HUES6 (cell line): ENCODE measurements around the gene GALNT7.

ENCODE experiments used
- H3K27ac ChIP-seq: 2 replicates; pipeline ENCODE4 v1.7.0; 2013; ENCODE audit warnings: low read depth, mild to moderate bottlenecking, low read length, inconsistent platforms
- H3K27me3 ChIP-seq: 2 replicates; pipeline ENCODE4 v1.6.1; 2013; ENCODE audit warnings: low read length; ENCODE audit not compliant: control insufficient read depth, insufficient read depth
- H3K36me3 ChIP-seq: 2 replicates; pipeline ENCODE4 v1.6.1; 2013; ENCODE audit warnings: low read length; ENCODE audit not compliant: control insufficient read depth, insufficient read depth
- H3K4me1 ChIP-seq: 2 replicates; pipeline ENCODE4 v1.6.1; 2013; ENCODE audit warnings: low read length; ENCODE audit not compliant: control insufficient read depth, insufficient read depth
- H3K4me3 ChIP-seq: 2 replicates; pipeline ENCODE4 v1.5.1; 2013; ENCODE audit warnings: low read depth, low read length
- H3K9ac ChIP-seq: one replicate; pipeline ENCODE4 v1.6.1; 2013; ENCODE audit warnings: mild to moderate bottlenecking, low read length
- H3K9me3 ChIP-seq: 2 replicates; pipeline ENCODE4 v1.6.1; 2013; ENCODE audit warnings: low read depth, low read length; ENCODE audit not compliant: control insufficient read depth, insufficient read depth

The GALNT7 gene

DNA sequence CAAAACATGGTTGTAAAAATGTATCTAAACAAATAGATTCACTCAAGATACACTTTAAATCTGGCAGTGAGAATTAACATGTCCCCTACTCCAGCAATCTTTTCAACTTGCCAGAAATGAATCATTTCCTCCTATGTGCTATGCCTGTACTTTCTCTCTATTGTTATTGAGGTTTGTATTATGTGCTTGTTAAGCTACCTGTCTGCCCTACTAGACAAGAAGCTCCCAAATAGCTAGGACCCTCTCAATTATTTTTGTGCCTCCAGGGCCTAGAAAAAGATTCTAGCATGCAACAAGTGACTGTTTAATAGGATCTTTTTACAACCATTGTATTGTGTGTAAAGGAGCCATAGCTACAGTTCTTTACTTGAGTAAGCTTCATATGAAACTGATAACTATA lies 198.7 kb downstream of the GALNT7 start:
- no peaks in the 10 kb centered on the region for H3K9me3 ChIP-seq
- no peak overlapping the region for H3K4me3 ChIP-seq
- H3K4me1 ChIP-seq, result no peaks in the 10 kb centered on the region
- H3K27ac ChIP-seq, result no peak overlapping the region
- no peaks in the 10 kb centered on the region for H3K27me3 ChIP-seq
- H3K9ac ChIP-seq, result no peak overlapping the region
- no peaks in the 10 kb centered on the region for H3K36me3 ChIP-seq

DNA sequence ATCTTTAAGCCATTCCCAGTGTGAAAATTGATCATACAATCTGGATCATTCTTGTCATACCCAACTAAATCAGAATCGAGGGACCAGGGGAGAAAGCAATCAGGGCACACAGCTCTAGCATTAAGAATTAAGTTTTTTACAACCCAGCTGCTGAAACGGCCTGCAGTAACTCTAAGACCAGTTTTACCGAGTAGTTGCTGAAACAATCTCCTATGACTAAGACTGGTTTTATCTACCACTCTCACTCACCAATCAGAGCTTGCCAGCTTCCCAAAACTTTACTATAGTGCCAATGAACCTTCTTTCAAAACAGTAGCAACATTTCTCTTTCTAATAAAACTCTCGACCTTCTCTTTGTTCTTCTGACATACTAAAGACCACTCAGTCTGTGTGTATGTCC lies 199.3 kb downstream of the GALNT7 start:
- Histone ChIP-seq H3K9me3 (no peaks in the 10 kb centered on the region), H3K27ac (no peak overlapping the region), H3K36me3 (no peaks in the 10 kb centered on the region), H3K4me1 (no peaks in the 10 kb centered on the region), H3K4me3 (no peak overlapping the region), H3K27me3 (no peaks in the 10 kb centered on the region), H3K9ac (no peak overlapping the region)

DNA sequence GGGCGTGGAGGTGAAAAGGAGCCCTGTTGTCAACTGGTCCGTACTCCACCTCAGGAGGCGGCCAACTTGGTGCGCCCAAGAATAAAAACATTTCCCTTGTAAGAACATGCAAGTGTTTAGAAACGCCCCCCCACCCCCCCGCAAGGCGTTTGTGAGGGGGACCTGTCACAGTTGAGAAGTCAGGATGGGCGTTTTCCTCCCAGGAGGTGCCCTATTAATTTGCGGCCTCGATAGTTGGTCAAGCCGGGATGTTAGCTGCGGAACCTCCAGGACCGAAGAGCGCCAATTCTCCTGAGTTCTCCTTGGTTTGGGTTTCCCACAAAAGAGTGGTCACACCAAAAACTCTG lies 201.5 kb downstream of the GALNT7 start:
- no peaks in the 10 kb centered on the region for H3K4me1 ChIP-seq
- peaks cover 4% of the 10 kb centered on the region; the same call in 1 of the 2 replicates for H3K36me3 ChIP-seq
- no peaks in the 10 kb centered on the region for H3K27me3 ChIP-seq
- H3K4me3 ChIP-seq, result peak overlapping the region; percentile 99
- H3K9me3 ChIP-seq, result no peaks in the 10 kb centered on the region
- no peak overlapping the region for H3K27ac ChIP-seq
- H3K9ac ChIP-seq, result peak overlapping the region; percentile 36

GRCh38 chr4:173370477-173371291 lies 202.1 kb downstream of the GALNT7 start, which contains the start of gene SAP30:
TSS of gene SAP30 (plus strand) at chr4:173370954. CDS start at chr4:173371183, 229 bp downstream.
- H3K36me3 ChIP-seq, result peaks cover 4% of the 10 kb centered on the region; the same call in 1 of the 2 replicates
- no peak within 1 kb of the TSS for H3K27ac ChIP-seq
- peak within 1 kb of the TSS; percentile 99 for H3K4me3 ChIP-seq
- peak within 1 kb of the TSS; percentile 77 for H3K9ac ChIP-seq
- no peaks in the 10 kb centered on the region for H3K4me1 ChIP-seq
- no peaks in the 10 kb centered on the region for H3K27me3 ChIP-seq
- H3K9me3 ChIP-seq, result no peaks in the 10 kb centered on the region

- peak overlapping the region; percentile 99 for H3K4me3 ChIP-seq
- H3K27me3 ChIP-seq, result no peaks in the 10 kb centered on the region
- H3K9ac ChIP-seq, result peak overlapping the region; percentile 77
- no peak overlapping the region for H3K27ac ChIP-seq
- peaks cover 4% of the 10 kb centered on the region; the same call in 1 of the 2 replicates for H3K36me3 ChIP-seq
- no peaks in the 10 kb centered on the region for H3K4me1 ChIP-seq
- no peaks in the 10 kb centered on the region for H3K9me3 ChIP-seq
Measured at GRCh38 chr4:173371292-173372192, 202.9 kb downstream of the GALNT7 start.
